Measurements from ENCODE around the gene DNAJC6.
"Not testable (repeated sequence)": the region's sequence is repeated elsewhere in the genome, so short reads cannot be mapped to it uniquely, and the experiment has no call there.

Gene DNAJC6

GRCh38 chr1:65360648-65361047 is 51.3 kb downstream of the DNAJC6 start:
- no peak for DNase-seq

GRCh38 chr1:65362545-65362944 is 53.2 kb downstream of the DNAJC6 start:
- no peak for DNase-seq

GRCh38 chr1:65363484-65363883 is 54.1 kb downstream of the DNAJC6 start:
- DNase-seq: no peak

GRCh38 chr1:65368403-65368802 is 59.1 kb downstream of the DNAJC6 start:
- no peak for DNase-seq

GRCh38 chr1:65371544-65371943 is 62.2 kb downstream of the DNAJC6 start:
- DNase-seq: no peak

GRCh38 chr1:65372557-65372956 is 63.2 kb downstream of the DNAJC6 start:
- DNase-seq: no peak

GRCh38 chr1:65377496-65378246 is 68.3 kb downstream of the DNAJC6 start:
- DNase-seq: no peak

- no peak for DNase-seq
These were observed 69.1 kb downstream of the DNAJC6 start for GRCh38 chr1:65378247-65378946.

- not testable (repeated sequence) for DNase-seq
These were observed 75.1 kb downstream of the DNAJC6 start for GRCh38 chr1:65384426-65384825.

- no peak for DNase-seq
These were observed 77.1 kb downstream of the DNAJC6 start for GRCh38 chr1:65386439-65386838.

- DNase-seq: no peak
These were observed 78.5 kb downstream of the DNAJC6 start for GRCh38 chr1:65387821-65388220.

- no peak for DNase-seq
These were observed 79.8 kb downstream of the DNAJC6 start for GRCh38 chr1:65388908-65389695.

- no peak for DNase-seq
These were observed 83.2 kb downstream of the DNAJC6 start for GRCh38 chr1:65392497-65392896.

GRCh38 chr1:65393347-65393746 is 84.0 kb downstream of the DNAJC6 start:
- no peak for DNase-seq

GRCh38 chr1:65393928-65394327 is 84.6 kb downstream of the DNAJC6 start:
- DNase-seq: no peak

- no peak for DNase-seq
These were observed 86.7 kb downstream of the DNAJC6 start for GRCh38 chr1:65395887-65396612.

GRCh38 chr1:65398083-65398482 is 88.7 kb downstream of the DNAJC6 start:
- DNase-seq: no peak

GRCh38 chr1:65399003-65399402 is 89.7 kb downstream of the DNAJC6 start:
- DNase-seq: no peak

GRCh38 chr1:65401612-65402011 is 92.3 kb downstream of the DNAJC6 start:
- DNase-seq: no peak

- no peak for DNase-seq
These were observed 95.6 kb downstream of the DNAJC6 start for GRCh38 chr1:65404941-65405340.

- no peak for DNase-seq
These were observed 98.5 kb downstream of the DNAJC6 start for GRCh38 chr1:65407877-65408276.

- DNase-seq: no peak
These were observed 100.0 kb downstream of the DNAJC6 start for GRCh38 chr1:65409314-65409713.

- no peak for DNase-seq
These were observed 100.5 kb downstream of the DNAJC6 start for GRCh38 chr1:65409816-65410326.

Measured in CD4-positive, alpha-beta T cell treated with Interleukin-21 for 1 hour (primary cell).